ENCODE measurements around the gene EEIG1.

EEIG1 gene

GRCh38 chr9:127973169-127974000 is 7.4 kb downstream of the EEIG1 start:
- DNase-seq, result no peak

GRCh38 chr9:127972236-127972871 is 8.4 kb downstream of the EEIG1 start:
- DNase-seq, result no peak

GRCh38 chr9:127971357-127972235 is 9.2 kb downstream of the EEIG1 start:
- no peak for DNase-seq

- peak; percentile 40 for DNase-seq
Observed at GRCh38 chr9:127970401-127971313, 10.1 kb downstream of the EEIG1 start.

GRCh38 chr9:127968700-127969383 is 11.9 kb downstream of the EEIG1 start:
- no peak for DNase-seq

- DNase-seq, result peak; percentile 39
Observed at GRCh38 chr9:127968042-127968441, 12.7 kb downstream of the EEIG1 start.

- no peak for DNase-seq
Observed at GRCh38 chr9:127967151-127967809, 13.5 kb downstream of the EEIG1 start.

- DNase-seq, result no peak
Observed at GRCh38 chr9:127966416-127967150, 14.2 kb downstream of the EEIG1 start.

- DNase-seq, result no peak
Observed at GRCh38 chr9:127965953-127966352, 14.8 kb downstream of the EEIG1 start.

- DNase-seq, result no peak
Observed at GRCh38 chr9:127963359-127964064, 17.3 kb downstream of the EEIG1 start.

GRCh38 chr9:127963041-127963358 is 17.8 kb downstream of the EEIG1 start:
- DNase-seq, result no peak

- DNase-seq, result no peak
Observed at GRCh38 chr9:127962278-127962677, 18.5 kb downstream of the EEIG1 start.

GRCh38 chr9:127961613-127962155 is 19.1 kb downstream of the EEIG1 start:
- no peak for DNase-seq

GRCh38 chr9:127961155-127961490 is 19.7 kb downstream of the EEIG1 start:
- no peak for DNase-seq

GRCh38 chr9:127960410-127961154 is 20.2 kb downstream of the EEIG1 start:
- DNase-seq, result no peak

GRCh38 chr9:127959841-127960409 is 20.9 kb downstream of the EEIG1 start:
- no peak for DNase-seq

GRCh38 chr9:127959398-127959797 is 21.4 kb downstream of the EEIG1 start:
- no peak for DNase-seq

- DNase-seq, result no peak
Observed at GRCh38 chr9:127958728-127959127, 22.1 kb downstream of the EEIG1 start.

Data from activated T-cell treated with anti-CD3 and anti-CD28 coated beads for 4 hours (primary cell).